ENCODE data around the gene RTP5. TPM values are rescaled to one million over a fixed set of nuclear protein-coding genes. Genes with fewer than 3 reads are reported as not detected.

RTP5 gene
- total and polyA plus RNA-seq, 2 of the 8 experiments (the other 6 are each of a cell fraction or from before 2014, with no cell fraction given): not detected

- no peak for TF ChIP-seq USF2 (IDR thresholded peaks at IDR 0.05; ENCODE audit: low read length)
- no peak for TF ChIP-seq KDM1A (IDR thresholded peaks at IDR 0.05; ENCODE audit: borderline replicate concordance, low read length)
- TF ChIP-seq BRCA1 (IDR thresholded peaks at IDR 0.05; ENCODE audit: low read depth, low read length): no peak
- no peak for TF ChIP-seq SP1 (IDR thresholded peaks at IDR 0.05; ENCODE audit: low read depth, low read length)
- no peak for TF ChIP-seq CTCF (IDR thresholded peaks at IDR 0.05; ENCODE audit: control extremely low read depth in 1 of 3, insufficient read depth in 1 of 3, low read depth in 1 of 3, low read length in 3 of 3)
- no peak for TF ChIP-seq ATF3 (IDR thresholded peaks at IDR 0.05; ENCODE audit: insufficient read depth, low read depth, low read length)
- TF ChIP-seq GABPA (IDR thresholded peaks at IDR 0.05; ENCODE audit: borderline replicate concordance, insufficient read depth, low read length): no peak
- TF ChIP-seq ASH2L (IDR thresholded peaks at IDR 0.05; ENCODE audit: low read length): no peak
Observed at GRCh38 chr2:241904791-241905710, 35.5 kb downstream of the RTP5 start (continued).
